Upper lobe of left lung (tissue), 6 donors: ENCODE results near the gene GATAD2B. TPM values are rescaled to one million over a fixed set of nuclear protein-coding genes. Genes with fewer than 3 reads are reported as not detected.

ENCODE experiments used
- ATAC-seq, 2 donors: fragments of 200-7000 bp; cut with Tn5 transposase; one replicate each; pipeline ENCODE4 v1.9.1; 2022; ENCODE audit warnings: mild to moderate bottlenecking in 2 of 2, moderate library complexity in 2 of 2; ENCODE audit not compliant: low FRiP score in 2 of 2
- DNase-seq, 2 donors: peaks; one replicate each; pipeline ENCODE4 v3.0.0-alpha.2; 2019 to 2020
- H3K27ac ChIP-seq, 4 donors: fragments of 200-600 bp; sonication (generic); one replicate each; pipeline ENCODE4 v1.5.1; 2016 to 2019
- H3K27me3 ChIP-seq, 4 donors: fragments of 200-600 bp; sonication (generic); one replicate each; pipeline ENCODE4 v1.5.1; 2017 to 2019
- H3K36me3 ChIP-seq, 4 donors: fragments of 200-600 bp; sonication (generic); one replicate each; pipeline ENCODE4 v1.5.1; 2016 to 2019
- H3K4me1 ChIP-seq, 4 donors: fragments of 200-600 bp; sonication (generic); one replicate each; pipeline ENCODE4 v1.5.1; 2018 to 2019
- H3K4me3 ChIP-seq, 4 donors: fragments of 200-600 bp; sonication (generic); one replicate each; pipeline ENCODE4 v1.5.1; 2017 to 2019; ENCODE audit warnings: mild to moderate bottlenecking in 2 of 4, moderate library complexity in 1 of 4
- H3K9me3 ChIP-seq, 4 donors: fragments of 200-600 bp; sonication (generic); one replicate each; pipeline ENCODE4 v1.5.1; 2018 to 2019
- EP300 ChIP-seq, 4 donors: sonication (generic); formaldehyde crosslinking; IDR thresholded peaks; one replicate each; pipeline ENCODE4 v1.5.1; 2017; ENCODE audit warnings: antibody characterized with exemption in 4 of 4, control low read depth in 2 of 4
- POLR2A ChIP-seq, 4 donors: fragments of 450-650 bp; IDR thresholded peaks; one replicate each; pipeline ENCODE4 v1.5.1; 2016 to 2017; ENCODE audit warnings: antibody characterized with exemption in 4 of 4, mild to moderate bottlenecking in 2 of 4
- POLR2AphosphoS5 ChIP-seq, 2 donors: sonication (generic); formaldehyde crosslinking; IDR thresholded peaks; one replicate each; pipeline ENCODE4 v1.5.1; 2017; ENCODE audit warnings: antibody characterized with exemption in 2 of 2
- whole genome bisulfite sequencing, 2 donors: methylation state at CpG; one replicate each; pipeline ENCODE4 v1.1.5; 2017 to 2018; 5-methylcytosine and 5-hydroxymethylcytosine counted together
- total RNA-seq, 6 donors: library from RNA; depleted of rRNA in 4 of 6; stranded (reverse); fragments of >200 nt in 4 of 6; gene quantifications; one replicate each; pipeline versions ENCODE4 v1.1.0 to v1.2.1, GENCODE V29; 2016 to 2021
- TF ChIP-seq, protein P1 (sequence below), 6 experiments: fragments of 450-650 bp in 4 of 6; fragments of 200-600 bp in 2 of 6; sonication (generic) in 2 of 6; IDR thresholded peaks; one replicate each; pipeline ENCODE4 v1.5.1; 2016 to 2019; ENCODE audit warnings: antibody characterized with exemption in 6 of 6
- donor health status: DM: no; HTN: no; CAD: no; lungs with moderate emphysema.
- donor health status: DM: no; HTN: yes; CAD: no; lungs with severe emphysema.

GATAD2B gene
- total RNA-seq, 6 donors from 2014 or later, result 16.0 to 50.3 (median 37.8) TPM

DNA sequence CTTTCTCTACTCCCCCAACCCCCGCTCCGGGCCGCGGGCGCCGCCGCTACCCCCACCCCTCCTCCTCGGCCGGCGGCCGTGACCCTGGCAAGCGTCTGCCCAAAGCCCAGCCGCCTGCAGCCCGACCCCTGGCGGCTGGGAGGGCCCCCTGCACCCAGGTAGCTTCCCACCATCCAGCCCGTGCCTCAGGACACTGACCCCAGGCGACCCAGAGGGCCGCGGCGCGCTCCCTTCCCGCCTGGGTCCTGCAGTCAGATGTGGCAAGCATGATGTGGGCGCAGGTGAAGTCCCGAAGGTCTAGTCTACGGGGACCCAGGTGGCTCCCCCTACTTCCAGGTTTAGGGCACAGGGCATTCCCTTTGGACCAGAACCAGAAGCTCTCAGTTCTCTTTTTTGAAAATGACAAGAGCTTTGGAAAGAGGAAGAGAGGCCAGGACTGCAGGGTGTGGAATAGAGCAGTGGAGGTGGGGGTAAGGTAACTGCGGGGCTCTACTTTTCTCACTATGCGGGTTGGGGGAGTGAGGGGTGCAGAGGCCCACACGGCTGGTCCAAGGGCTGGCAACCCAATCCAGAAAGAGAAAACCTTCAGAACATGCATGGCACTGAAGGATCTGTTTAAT, 24.0 kb upstream of the GATAD2B start, which contains the start of gene DENND4B:
Gene DENND4B (minus strand): TSS at position 97 of the 620 bp plus-strand sequence. CDS start 2,344 bp downstream, outside the sequence.
- WGBS, 2 donors, result 10 to 37% methylated on average over 5 to 19 of the region's 28 CpGs
- peaks cover 19 to 68% (median 48%) of the 10 kb centered on the region in 4 donors for H3K36me3 ChIP-seq
- peak within 1 kb of the TSS; percentile 60 to 99 (median 98) for H3K4me3 ChIP-seq

DNA sequence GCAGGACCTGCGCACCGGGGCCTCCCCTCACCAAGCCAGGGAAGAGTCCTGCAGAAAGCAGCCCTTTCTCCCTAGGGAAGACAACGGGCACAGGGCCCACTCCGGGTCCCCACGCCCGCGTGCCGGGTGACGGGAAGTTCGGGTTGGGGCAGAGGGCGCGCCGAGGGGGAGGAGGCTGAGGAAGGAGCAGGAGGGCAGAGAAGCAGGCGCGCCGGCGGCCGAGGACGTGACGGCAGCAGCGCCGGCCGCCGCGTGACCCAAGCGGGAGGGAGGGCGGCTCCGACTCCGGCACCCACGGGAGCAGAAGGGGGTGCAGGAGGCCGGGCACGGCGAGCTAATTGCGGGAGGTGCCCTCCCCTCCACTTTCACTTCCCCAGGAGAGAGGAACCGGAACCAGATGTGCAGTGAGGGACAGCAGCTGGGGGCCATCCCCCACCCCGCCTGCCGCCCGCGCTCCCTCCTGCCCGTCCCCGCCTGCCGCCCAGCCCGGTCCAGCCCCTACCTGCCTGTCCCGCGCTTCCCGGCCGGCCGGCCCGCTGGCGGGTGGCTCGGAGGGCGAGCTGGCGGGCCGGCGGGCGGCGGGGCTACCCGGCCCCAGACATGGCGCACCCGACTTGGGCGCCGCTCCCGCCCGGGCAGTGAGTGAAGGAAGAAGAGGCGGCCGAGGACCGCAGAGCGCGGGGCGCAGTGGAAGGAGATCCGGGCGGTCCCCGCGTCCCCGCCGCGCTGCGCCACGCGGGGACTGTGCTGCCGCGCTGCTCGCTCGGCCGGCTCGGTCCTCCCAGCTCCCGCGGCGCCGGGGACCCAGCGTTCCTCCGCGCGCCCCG, 23.2 kb upstream of the GATAD2B start:
- peak overlapping the region; percentile 60 to 99 (median 98) for H3K4me3 ChIP-seq
- H3K9me3 ChIP-seq, result no peaks in the 10 kb centered on the region
- WGBS, 2 donors, result 0 to 1% methylated on average over 16 to 56 of the region's 95 CpGs
- DNase-seq (peak; percentile 94 to 97), ATAC-seq (peak; percentile 90 to 93)
- H3K27ac ChIP-seq, result peak overlapping the region; percentile 98 to 100 (median 98)
- H3K27me3 ChIP-seq, result no peaks in the 10 kb centered on the region
- H3K36me3 ChIP-seq, result peaks cover 12 to 68% (median 48%) of the 10 kb centered on the region in 4 donors
- TF ChIP-seq, protein P1, sequence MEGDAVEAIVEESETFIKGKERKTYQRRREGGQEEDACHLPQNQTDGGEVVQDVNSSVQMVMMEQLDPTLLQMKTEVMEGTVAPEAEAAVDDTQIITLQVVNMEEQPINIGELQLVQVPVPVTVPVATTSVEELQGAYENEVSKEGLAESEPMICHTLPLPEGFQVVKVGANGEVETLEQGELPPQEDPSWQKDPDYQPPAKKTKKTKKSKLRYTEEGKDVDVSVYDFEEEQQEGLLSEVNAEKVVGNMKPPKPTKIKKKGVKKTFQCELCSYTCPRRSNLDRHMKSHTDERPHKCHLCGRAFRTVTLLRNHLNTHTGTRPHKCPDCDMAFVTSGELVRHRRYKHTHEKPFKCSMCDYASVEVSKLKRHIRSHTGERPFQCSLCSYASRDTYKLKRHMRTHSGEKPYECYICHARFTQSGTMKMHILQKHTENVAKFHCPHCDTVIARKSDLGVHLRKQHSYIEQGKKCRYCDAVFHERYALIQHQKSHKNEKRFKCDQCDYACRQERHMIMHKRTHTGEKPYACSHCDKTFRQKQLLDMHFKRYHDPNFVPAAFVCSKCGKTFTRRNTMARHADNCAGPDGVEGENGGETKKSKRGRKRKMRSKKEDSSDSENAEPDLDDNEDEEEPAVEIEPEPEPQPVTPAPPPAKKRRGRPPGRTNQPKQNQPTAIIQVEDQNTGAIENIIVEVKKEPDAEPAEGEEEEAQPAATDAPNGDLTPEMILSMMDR (IDR thresholded peaks at IDR 0.05), result no peak
- TF ChIP-seq POLR2A (IDR thresholded peaks at IDR 0.05) (peak in 3 of 4 donors; percentile 19 to 68 (median 55)), POLR2AphosphoS5 (IDR thresholded peaks at IDR 0.05) (peak; percentile 88 to 89), EP300 (IDR thresholded peaks at IDR 0.05) (peak in 2 of 4 donors; percentile 13 to 75)
- peaks cover 22 to 31% (median 28%) of the 10 kb centered on the region in 4 donors for H3K4me1 ChIP-seq

More for the DNA sequence above, 24.0 kb upstream of the GATAD2B start, which contains the start of gene DENND4B:
- DNase-seq, result peak; percentile 90 to 96
- H3K27ac ChIP-seq, result peak within 1 kb of the TSS; percentile 98 to 100 (median 98)
- no peaks in the 10 kb centered on the region for H3K9me3 ChIP-seq
- peaks cover 22 to 31% (median 28%) of the 10 kb centered on the region in 4 donors for H3K4me1 ChIP-seq
- peak; percentile 89 to 92 for ATAC-seq
- TF ChIP-seq EP300 (IDR thresholded peaks at IDR 0.05), result no peak
- peak; percentile 51 for TF ChIP-seq POLR2AphosphoS5 (IDR thresholded peaks at IDR 0.05)
- no peak for TF ChIP-seq POLR2A (IDR thresholded peaks at IDR 0.05)
- TF ChIP-seq, protein P1 (IDR thresholded peaks at IDR 0.05), result peak; percentile 94 to 100 (median 96)
- no peaks in the 10 kb centered on the region for H3K27me3 ChIP-seq

DNA sequence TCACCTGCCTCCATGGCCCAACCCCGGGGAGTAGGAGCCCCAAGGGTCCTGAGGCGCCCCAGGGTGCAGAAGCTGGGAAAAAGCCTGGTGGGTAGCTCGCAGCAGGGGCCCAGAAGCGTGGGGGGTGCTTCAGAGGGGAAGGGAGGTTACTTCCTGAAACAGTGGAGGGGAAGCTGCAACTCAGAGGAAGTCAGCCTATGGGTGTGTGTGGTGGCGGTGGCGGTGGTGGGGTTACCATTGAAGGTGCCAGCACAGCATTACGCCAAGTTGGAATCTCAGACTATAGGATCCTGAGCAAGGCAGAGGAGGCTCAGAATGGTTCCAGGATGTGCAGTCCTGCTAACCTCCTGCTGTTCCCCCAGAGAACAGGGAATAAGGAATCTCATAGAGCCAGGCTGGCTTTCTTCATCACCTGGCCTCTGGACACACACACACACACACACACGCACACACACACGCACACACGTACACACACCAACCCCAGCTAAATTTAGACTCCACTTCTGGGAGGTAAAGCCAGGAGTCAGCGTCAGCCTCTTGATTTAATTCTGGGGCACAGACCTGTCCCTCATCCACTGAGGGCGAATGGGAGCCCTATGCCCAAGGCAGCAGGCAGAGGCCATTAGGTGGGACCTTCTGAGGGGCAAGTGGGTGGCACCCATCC, 22.5 kb upstream of the GATAD2B start:
- Histone ChIP-seq H3K4me1 (peaks cover 22 to 31% (median 28%) of the 10 kb centered on the region in 4 donors), H3K27me3 (no peaks in the 10 kb centered on the region), H3K27ac (peak overlapping the region; percentile 98 to 100 (median 98)), H3K4me3 (peak overlapping the region; percentile 60 to 99 (median 98)), H3K36me3 (peaks cover 13 to 68% (median 48%) of the 10 kb centered on the region in 4 donors), H3K9me3 (no peaks in the 10 kb centered on the region)
- TF ChIP-seq POLR2AphosphoS5 (IDR thresholded peaks at IDR 0.05) (peak; percentile 26 to 66), EP300 (IDR thresholded peaks at IDR 0.05) (no peak), POLR2A (IDR thresholded peaks at IDR 0.05) (peak in 1 of 4 donors; percentile 37)
- TF ChIP-seq, protein P1 (IDR thresholded peaks at IDR 0.05), result no peak
- DNase-seq, result peak in 1 of 2 donors; percentile 79
- ATAC-seq, result peak; percentile 66 to 68
- WGBS, 2 donors, result 15 to 16% methylated on average over 9 to 12 of the region's 12 CpGs

DNA sequence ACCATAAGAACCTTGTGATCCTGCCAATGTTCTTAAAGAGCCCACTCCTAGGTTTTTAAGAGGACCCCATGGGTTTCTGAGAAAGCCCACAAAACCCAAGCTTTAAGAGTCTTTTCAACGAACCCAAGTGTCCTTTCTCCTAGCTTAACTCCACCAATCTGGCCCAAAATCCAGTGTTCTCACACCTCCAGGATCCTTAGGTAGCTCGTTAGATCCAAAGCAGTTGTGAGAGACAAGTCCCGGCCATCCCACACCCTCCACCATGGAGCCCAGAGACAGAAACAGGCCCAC, 22.0 kb upstream of the GATAD2B start:
- H3K27me3 ChIP-seq, result no peaks in the 10 kb centered on the region
- ATAC-seq (no peak), DNase-seq (no peak)
- WGBS, 2 donors, result 28 to 49% methylated on average over 3 of the region's 3 CpGs
- peaks cover 22 to 31% (median 28%) of the 10 kb centered on the region in 4 donors for H3K4me1 ChIP-seq
- H3K27ac ChIP-seq, result peak overlapping the region; percentile 98 to 100 (median 98)
- no peaks in the 10 kb centered on the region for H3K9me3 ChIP-seq
- peak overlapping the region in 3 of 4 donors; percentile 97 to 99 (median 98) for H3K4me3 ChIP-seq
- H3K36me3 ChIP-seq, result peaks cover 10 to 68% (median 49%) of the 10 kb centered on the region in 4 donors
- TF ChIP-seq POLR2A (IDR thresholded peaks at IDR 0.05) (no peak), EP300 (IDR thresholded peaks at IDR 0.05) (no peak)
